RWPE2 (cell line): ENCODE results near the gene ARHGEF4.

Source experiments
- ATAC-seq: fragments of 200-7000 bp; cut with Tn5 transposase; 3 replicates; pipeline ENCODE4 v1.9.1; 2021; ENCODE audit warnings: low read depth
- DNase-seq: peaks from one replicate; pipeline ENCODE4 v3.0.0-alpha.2; 2020; ENCODE audit warnings: low spot score
- H3K27ac ChIP-seq: fragments of 450-650 bp; 2 replicates; pipeline ENCODE4 v1.5.1; 2017; ENCODE audit warnings: mild to moderate bottlenecking; ENCODE audit not compliant: poor library complexity, severe bottlenecking
- H3K27me3 ChIP-seq: fragments of 250-450 bp; sonication (Bioruptor Pico); 2 replicates; pipeline ENCODE4 v1.5.1; 2021; ENCODE audit warnings: mild to moderate bottlenecking, moderate library complexity; ENCODE audit not compliant: insufficient read depth, poor library complexity, severe bottlenecking
- H3K36me3 ChIP-seq: fragments of 250-450 bp; sonication (Bioruptor Pico); 2 replicates; pipeline ENCODE4 v1.5.1; 2020; ENCODE audit warnings: low read depth, mild to moderate bottlenecking, moderate library complexity
- H3K4me1 ChIP-seq: fragments of 250-450 bp; sonication (Bioruptor Pico); 2 replicates; pipeline ENCODE4 v1.5.1; 2021; ENCODE audit warnings: mild to moderate bottlenecking, moderate library complexity; ENCODE audit not compliant: insufficient read depth, poor library complexity, severe bottlenecking
- H3K4me3 ChIP-seq: fragments of 250-450 bp; sonication (Bioruptor Pico); 2 replicates; pipeline ENCODE4 v1.5.1; 2021; ENCODE audit warnings: mild to moderate bottlenecking, moderate library complexity; ENCODE audit not compliant: severe bottlenecking
- H3K9me3 ChIP-seq: fragments of 250-450 bp; sonication (Bioruptor Pico); 2 replicates; pipeline ENCODE4 v1.5.1; 2021; ENCODE audit warnings: mild to moderate bottlenecking, moderate library complexity; ENCODE audit not compliant: severe bottlenecking
- TF ChIP-seq, protein P1 (sequence below): fragments of 450-650 bp; IDR thresholded peaks from one replicate; pipeline ENCODE4 v1.5.1; 2017; ENCODE audit warnings: mild to moderate bottlenecking, moderate library complexity; ENCODE audit not compliant: poor library complexity, severe bottlenecking

ARHGEF4 gene

DNA sequence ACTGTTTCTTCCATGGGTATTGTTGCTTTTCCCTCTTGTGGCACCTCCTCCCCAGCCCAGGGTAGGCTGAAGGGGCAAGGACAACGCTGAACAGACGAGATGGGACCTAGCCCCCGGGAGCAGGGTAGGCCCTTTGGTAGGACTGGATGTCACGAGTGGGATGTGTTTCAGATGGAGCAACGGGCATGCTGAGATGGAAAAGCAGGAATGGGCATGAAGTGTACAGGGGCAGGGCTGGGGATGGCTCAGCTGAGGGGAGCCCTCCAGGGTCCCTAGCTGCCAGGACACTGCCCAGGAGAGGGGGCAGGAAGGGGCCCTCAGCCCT, 33.4 kb downstream of the ARHGEF4 start:
- TF ChIP-seq, protein P1, sequence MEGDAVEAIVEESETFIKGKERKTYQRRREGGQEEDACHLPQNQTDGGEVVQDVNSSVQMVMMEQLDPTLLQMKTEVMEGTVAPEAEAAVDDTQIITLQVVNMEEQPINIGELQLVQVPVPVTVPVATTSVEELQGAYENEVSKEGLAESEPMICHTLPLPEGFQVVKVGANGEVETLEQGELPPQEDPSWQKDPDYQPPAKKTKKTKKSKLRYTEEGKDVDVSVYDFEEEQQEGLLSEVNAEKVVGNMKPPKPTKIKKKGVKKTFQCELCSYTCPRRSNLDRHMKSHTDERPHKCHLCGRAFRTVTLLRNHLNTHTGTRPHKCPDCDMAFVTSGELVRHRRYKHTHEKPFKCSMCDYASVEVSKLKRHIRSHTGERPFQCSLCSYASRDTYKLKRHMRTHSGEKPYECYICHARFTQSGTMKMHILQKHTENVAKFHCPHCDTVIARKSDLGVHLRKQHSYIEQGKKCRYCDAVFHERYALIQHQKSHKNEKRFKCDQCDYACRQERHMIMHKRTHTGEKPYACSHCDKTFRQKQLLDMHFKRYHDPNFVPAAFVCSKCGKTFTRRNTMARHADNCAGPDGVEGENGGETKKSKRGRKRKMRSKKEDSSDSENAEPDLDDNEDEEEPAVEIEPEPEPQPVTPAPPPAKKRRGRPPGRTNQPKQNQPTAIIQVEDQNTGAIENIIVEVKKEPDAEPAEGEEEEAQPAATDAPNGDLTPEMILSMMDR = no peak
- Histone ChIP-seq H3K9me3 (peaks cover 2% of the 10 kb centered on the region), H3K27me3 (no peaks in the 10 kb centered on the region), H3K27ac (no peak overlapping the region), H3K4me3 (no peak overlapping the region), H3K4me1 (peaks cover 15% of the 10 kb centered on the region), H3K36me3 (no peaks in the 10 kb centered on the region)
- DNase-seq = no peak
- no peak for ATAC-seq

DNA sequence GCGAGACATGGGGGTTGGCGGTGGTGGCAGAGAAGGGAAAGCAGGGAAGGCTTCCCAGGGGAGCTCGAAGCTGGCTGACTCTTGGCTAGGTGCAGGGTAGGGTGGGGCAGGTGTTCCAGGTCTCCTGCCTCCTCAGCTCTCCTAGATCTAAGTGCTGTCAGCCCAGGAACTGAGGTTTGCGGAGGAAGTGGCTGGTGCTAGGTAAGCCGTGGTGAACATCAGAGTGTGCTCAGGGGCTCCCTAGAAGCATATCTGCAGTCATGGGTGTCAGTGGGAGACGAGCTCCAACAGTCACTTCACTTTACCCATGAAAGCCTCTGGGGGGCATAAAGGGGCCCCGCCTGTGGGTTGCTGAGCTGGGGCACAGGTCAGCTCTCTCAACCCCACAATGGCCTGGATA, 34.1 kb downstream of the ARHGEF4 start:
- ATAC-seq = no peak
- no peaks in the 10 kb centered on the region for H3K27me3 ChIP-seq
- TF ChIP-seq, protein P1 = no peak
- peaks cover 11% of the 10 kb centered on the region for H3K4me1 ChIP-seq
- H3K9me3 ChIP-seq = peaks cover 2% of the 10 kb centered on the region
- H3K27ac ChIP-seq = no peak overlapping the region
- DNase-seq = no peak
- H3K36me3 ChIP-seq = no peaks in the 10 kb centered on the region
- H3K4me3 ChIP-seq = no peak overlapping the region

DNA sequence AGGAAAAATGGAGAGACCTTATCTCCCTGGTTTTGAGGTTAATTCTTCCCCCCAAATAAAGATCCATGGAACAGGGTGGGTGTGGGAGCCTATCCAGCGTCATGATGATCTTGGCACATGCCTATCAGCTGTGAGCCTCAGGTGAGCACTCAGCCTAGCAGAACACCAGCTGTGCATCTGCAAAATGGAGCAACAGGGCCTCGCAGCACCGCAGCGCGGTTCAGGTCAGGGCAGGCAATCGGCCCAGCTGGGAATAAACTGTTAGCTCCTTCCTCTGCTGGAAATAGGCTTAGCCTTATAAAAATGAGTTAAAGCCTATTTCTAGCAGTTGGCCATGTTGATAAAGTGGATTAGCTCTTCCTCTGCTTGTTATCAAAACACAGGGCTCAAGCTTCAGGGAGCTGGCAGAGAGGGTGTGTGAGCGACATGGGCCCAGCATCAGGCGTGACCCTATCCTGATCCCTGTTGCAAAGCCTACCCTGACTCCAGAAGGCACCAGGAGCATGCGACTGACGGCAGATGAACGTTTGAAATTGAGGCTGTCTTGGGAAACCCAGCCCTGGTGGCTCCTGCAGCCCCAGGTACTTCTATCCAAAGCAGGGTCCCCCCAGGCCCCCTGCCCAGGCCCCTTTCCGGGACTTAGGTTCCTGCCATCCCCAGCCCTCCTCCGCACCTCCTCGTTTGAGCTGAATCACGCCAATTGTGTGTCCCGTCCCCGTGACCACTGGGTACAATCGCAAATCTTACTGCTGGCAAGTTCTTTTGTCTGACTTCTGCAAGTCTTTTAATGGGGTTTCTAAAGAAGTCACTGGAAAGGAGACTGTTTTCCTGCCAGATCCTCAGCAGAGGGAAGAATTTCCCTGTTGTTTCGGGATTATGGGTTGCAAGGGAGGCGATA, 35.4 kb downstream of the ARHGEF4 start:
- Histone ChIP-seq H3K36me3 (no peaks in the 10 kb centered on the region), H3K4me3 (no peak overlapping the region), H3K27me3 (no peaks in the 10 kb centered on the region), H3K9me3 (peaks cover 2% of the 10 kb centered on the region), H3K4me1 (peaks cover 14% of the 10 kb centered on the region), H3K27ac (no peak overlapping the region)
- no peak for DNase-seq
- TF ChIP-seq, protein P1 = no peak
- ATAC-seq = no peak

DNA sequence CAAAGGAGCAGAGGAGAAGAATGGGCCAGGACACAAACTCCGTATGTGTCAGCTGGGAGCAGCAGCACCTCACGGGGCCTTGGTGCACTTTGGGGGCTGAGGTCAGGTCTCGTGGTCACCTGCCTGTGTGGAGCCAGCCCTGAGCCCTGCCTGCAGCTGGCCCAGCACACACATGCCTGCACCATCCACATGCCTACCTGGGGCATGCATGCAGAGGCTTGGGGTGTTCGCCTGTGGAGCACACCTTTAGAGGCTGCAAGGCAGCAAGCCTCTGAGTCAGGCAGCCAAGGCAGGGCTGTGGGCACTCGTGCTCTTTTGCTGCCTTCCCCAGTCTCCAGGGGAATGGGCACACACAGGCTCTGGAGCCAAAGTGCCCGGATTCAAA, 36.0 kb downstream of the ARHGEF4 start:
- no peak for DNase-seq
- ATAC-seq = no peak
- peaks cover 2% of the 10 kb centered on the region for H3K9me3 ChIP-seq
- H3K27me3 ChIP-seq = no peaks in the 10 kb centered on the region
- H3K27ac ChIP-seq = no peak overlapping the region
- H3K4me1 ChIP-seq = peaks cover 20% of the 10 kb centered on the region
- TF ChIP-seq, protein P1 = no peak
- no peaks in the 10 kb centered on the region for H3K36me3 ChIP-seq
- H3K4me3 ChIP-seq = no peak overlapping the region

DNA sequence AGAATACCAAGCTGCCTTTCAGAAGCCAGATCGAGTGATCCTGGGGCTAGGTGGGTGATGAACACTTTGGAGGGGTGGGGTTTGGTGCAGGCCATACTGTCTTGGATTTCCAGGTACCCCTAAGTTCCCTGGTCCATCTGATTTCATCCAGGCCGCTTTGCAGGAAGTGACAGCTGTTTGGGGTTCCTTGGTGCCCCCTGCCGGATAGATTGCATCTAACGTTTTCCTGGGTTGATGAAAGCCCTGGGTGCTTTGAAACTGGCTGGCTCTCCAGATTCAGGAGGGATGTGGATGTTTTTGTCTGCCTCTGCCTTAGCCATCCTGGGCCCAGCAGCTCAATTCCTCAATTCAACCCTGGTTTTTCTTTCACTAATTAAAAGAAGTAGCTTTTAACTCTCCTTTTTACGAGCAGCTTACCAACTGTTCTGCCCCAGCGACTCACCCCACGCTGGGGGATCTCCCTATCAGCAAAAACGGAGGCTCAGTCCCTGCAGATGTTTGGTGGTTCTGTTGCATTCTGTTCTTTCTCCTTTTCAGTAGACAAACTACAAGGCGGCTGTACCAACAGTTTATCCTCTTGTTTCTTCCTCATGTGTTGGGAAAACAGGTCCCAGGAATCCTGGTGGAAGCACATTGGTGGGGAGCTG, 37.1 kb downstream of the ARHGEF4 start:
- DNase-seq = no peak
- Histone ChIP-seq H3K4me3 (no peak overlapping the region), H3K9me3 (peaks cover 2% of the 10 kb centered on the region), H3K27ac (no peak overlapping the region), H3K36me3 (no peaks in the 10 kb centered on the region), H3K4me1 (peaks cover 11% of the 10 kb centered on the region), H3K27me3 (no peaks in the 10 kb centered on the region)
- TF ChIP-seq, protein P1 = peak; percentile 76
- peak; percentile 68 for ATAC-seq
